Peyer's patch (tissue), 4 donors: ENCODE measurements around the gene RNF145. TPM values are rescaled to one million over a fixed set of nuclear protein-coding genes. Genes with fewer than 3 reads are reported as not detected.
"Not testable (repeated sequence)": the region's sequence is repeated elsewhere in the genome, so short reads cannot be mapped to it uniquely, and the experiment has no call there.

Experiments used
- DNase-seq, 3 donors: peaks; one replicate each; pipeline ENCODE4 v3.0.0-alpha.2; 2017 to 2019
- H3K27ac ChIP-seq, 4 donors: fragments of 200-600 bp; sonication (generic); one replicate each; pipeline ENCODE4 v1.5.1; 2016 to 2019
- H3K27me3 ChIP-seq, 2 donors: fragments of 200-600 bp; sonication (generic); one replicate each; pipeline ENCODE4 v1.5.1; 2019
- H3K36me3 ChIP-seq, 3 donors: fragments of 200-600 bp; sonication (generic); one replicate each; pipeline ENCODE4 v1.5.1; 2016 to 2019
- H3K4me1 ChIP-seq, 4 donors: fragments of 200-600 bp; sonication (generic); one replicate each; pipeline ENCODE4 v1.5.1; 2016 to 2019
- H3K4me3 ChIP-seq, 4 donors: fragments of 200-600 bp; sonication (generic); 1 replicate in 3 of 4; 2 replicates in 1 of 4; pipeline ENCODE4 v1.5.1; 2016 to 2019; ENCODE audit warnings: mild to moderate bottlenecking in 1 of 4
- H3K9me3 ChIP-seq, 4 donors: fragments of 200-600 bp; sonication (generic); one replicate each; pipeline ENCODE4 v1.5.1; 2016 to 2019; ENCODE audit warnings: mild to moderate bottlenecking in 1 of 4
- CTCF ChIP-seq, 6 experiments: fragments of 450-650 bp in 4 of 6; fragments of 200-600 bp in 2 of 6; sonication (generic) in 1 of 6; IDR thresholded peaks; one replicate each; pipeline ENCODE4 v1.5.1; 2017 to 2019; ENCODE audit warnings: antibody characterized with exemption in 6 of 6, mild to moderate bottlenecking in 3 of 6, moderate library complexity in 1 of 6
- POLR2A ChIP-seq, 2 donors: fragments of 450-650 bp; IDR thresholded peaks; one replicate each; pipeline ENCODE4 v1.5.1; 2017; ENCODE audit warnings: antibody characterized with exemption in 2 of 2, mild to moderate bottlenecking in 2 of 2, moderate library complexity in 2 of 2
- total RNA-seq, 4 donors: library from RNA; depleted of rRNA; stranded (reverse); fragments of >200 nt; gene quantifications; one replicate each; pipeline ENCODE4 v1.1.0, GENCODE V29; 2016

Gene RNF145
- total RNA-seq, 4 donors from 2014 or later: 12.1 to 85.8 (median 23.6) TPM

GRCh38 chr5:159240301-159240870 is 31.0 kb upstream of the RNF145 start:
- H3K9me3 ChIP-seq: no peaks in the 10 kb centered on the region
- DNase-seq: no peak
- TF ChIP-seq CTCF (IDR thresholded peaks at IDR 0.05) (no peak), POLR2A (IDR thresholded peaks at IDR 0.05) (no peak)
- H3K4me1 ChIP-seq: no peaks in the 10 kb centered on the region
- no peak overlapping the region for H3K4me3 ChIP-seq
- no peaks in the 10 kb centered on the region for H3K27me3 ChIP-seq
- no peak overlapping the region for H3K27ac ChIP-seq
- no peaks in the 10 kb centered on the region for H3K36me3 ChIP-seq

GRCh38 chr5:159235871-159236520 is 26.6 kb upstream of the RNF145 start:
- H3K27me3 ChIP-seq, DNase-seq, H3K36me3 ChIP-seq, H3K4me3 ChIP-seq, H3K27ac ChIP-seq, H3K9me3 ChIP-seq, H3K4me1 ChIP-seq: not testable (repeated sequence)

- Histone ChIP-seq H3K27ac (no peak overlapping the region), H3K9me3 (no peaks in the 10 kb centered on the region), H3K27me3 (no peaks in the 10 kb centered on the region), H3K4me1 (no peaks in the 10 kb centered on the region), H3K4me3 (no peak overlapping the region), H3K36me3 (no peaks in the 10 kb centered on the region)
- no peak for DNase-seq
- TF ChIP-seq POLR2A (IDR thresholded peaks at IDR 0.05) (no peak), CTCF (IDR thresholded peaks at IDR 0.05) (no peak)
Observed at GRCh38 chr5:159231167-159231566, 21.8 kb upstream of the RNF145 start.

- Histone ChIP-seq H3K9me3 (no peaks in the 10 kb centered on the region), H3K4me1 (no peaks in the 10 kb centered on the region), H3K36me3 (no peaks in the 10 kb centered on the region), H3K27me3 (no peaks in the 10 kb centered on the region), H3K27ac (no peak overlapping the region), H3K4me3 (no peak overlapping the region)
- no peak for TF ChIP-seq POLR2A (IDR thresholded peaks at IDR 0.05)
- TF ChIP-seq CTCF (IDR thresholded peaks at IDR 0.05): no peak
- no peak for DNase-seq
Observed at GRCh38 chr5:159230657-159231056, 21.3 kb upstream of the RNF145 start.

GRCh38 chr5:159228097-159228496 is 18.7 kb upstream of the RNF145 start:
- not testable (repeated sequence) for DNase-seq, H3K9me3 ChIP-seq

GRCh38 chr5:159227452-159227851 is 18.1 kb upstream of the RNF145 start:
- Histone ChIP-seq H3K4me3 (no peak overlapping the region), H3K27ac (no peak overlapping the region), H3K9me3 (no peaks in the 10 kb centered on the region), H3K27me3 (no peaks in the 10 kb centered on the region), H3K4me1 (no peaks in the 10 kb centered on the region), H3K36me3 (no peaks in the 10 kb centered on the region)
- no peak for DNase-seq
- TF ChIP-seq POLR2A (IDR thresholded peaks at IDR 0.05) (no peak), CTCF (IDR thresholded peaks at IDR 0.05) (no peak)

More at GRCh38 chr5:159228097-159228496, 18.7 kb upstream of the RNF145 start:
- H3K27me3 ChIP-seq, H3K27ac ChIP-seq, H3K4me1 ChIP-seq, H3K36me3 ChIP-seq, H3K4me3 ChIP-seq: not testable (repeated sequence)

GRCh38 chr5:159226451-159226850 is 17.1 kb upstream of the RNF145 start:
- no peak for TF ChIP-seq CTCF (IDR thresholded peaks at IDR 0.05)
- no peak for TF ChIP-seq POLR2A (IDR thresholded peaks at IDR 0.05)
- H3K4me3 ChIP-seq: no peak overlapping the region
- H3K27ac ChIP-seq: no peak overlapping the region
- no peaks in the 10 kb centered on the region for H3K36me3 ChIP-seq
- H3K9me3 ChIP-seq: no peaks in the 10 kb centered on the region
- no peaks in the 10 kb centered on the region for H3K27me3 ChIP-seq
- peak in 1 of 3 donors; percentile 52 for DNase-seq
- H3K4me1 ChIP-seq: no peaks in the 10 kb centered on the region
